HCT116 (cell line): ENCODE data around the gene ITIH4. TPM values are rescaled to one million over a fixed set of nuclear protein-coding genes. Genes with fewer than 3 reads are reported as not detected.

ENCODE experiments used
- ATAC-seq: fragments of 200-7000 bp; cut with Tn5 transposase; 2 replicates; pipeline ENCODE4 v1.9.1; 2020; ENCODE audit warnings: mild to moderate bottlenecking, moderate library complexity
- BruUV-seq: library from RNA; stranded (reverse); fragments of 400-500 nt; replicated peaks from 2 replicates; lab custom pipeline; 2021; lab: Mats Ljungman, UMichigan
- CTCF ChIA-PET: fragments of 300-600 bp; sonication (Branson Sonifier 250); formaldehyde crosslinking; loops from one replicate; lab custom pipeline; 2021; ENCODE audit warnings: antibody characterized with exemption; lab: Charles Lee
- POLR2A ChIA-PET: fragments of 300-600, 350-600 bp; sonication (Branson Sonifier 250); formaldehyde crosslinking; loops from one replicate; lab custom pipeline; 2021; ENCODE audit warnings: antibody characterized with exemption; lab: Charles Lee
- RAD21 ChIA-PET, 2 experiments: fragments of 300-600 bp; sonication (Branson Sonifier 250); formaldehyde crosslinking; loops; one replicate each; lab custom pipeline; 2023; ENCODE audit warnings: low total read pairs in 2 of 2; ENCODE audit not compliant: uncharacterized antibody in 2 of 2, unreplicated experiment in 2 of 2, low non-redundant PET in 1 of 2; lab: Charles Lee
- DNase-seq: peaks from one replicate; pipeline ENCODE4 v3.0.0-alpha.2; 2010; ENCODE audit warnings: low read depth, low spot score
- H2AFZ ChIP-seq: fragments of 200-600 bp; shearing (Covaris generic), sonication (generic); 2 replicates; pipeline ENCODE4 v1.6.1; 2017; ENCODE audit warnings: low read depth, mixed run types, mixed read lengths, antibody characterized with exemption, low read length; ENCODE audit not compliant: poor library complexity, severe bottlenecking
- H3K27ac ChIP-seq: 2 replicates; pipeline ENCODE4 v1.5.1; 2012; ENCODE audit warnings: low read depth, low read length
- H3K27me3 ChIP-seq: fragments of 200-600 bp; sonication (generic); 2 replicates; pipeline ENCODE4 v1.6.1; 2016; ENCODE audit warnings: mixed run types, low read length, mixed read lengths; ENCODE audit not compliant: insufficient read depth
- H3K36me3 ChIP-seq, 2 experiments: fragments of 200-500 bp in 1 of 2; fragments of 200-600 bp in 1 of 2; sonication (Bioruptor generic) in 1 of 2; sonication (generic) in 1 of 2; 2 replicates each; pipeline versions ENCODE4 v1.5.1 to v1.6.1; 2014 to 2016; ENCODE audit warnings: low read length in 2 of 2, inconsistent platforms in 1 of 2, mixed read lengths in 1 of 2, mixed run types in 1 of 2; ENCODE audit not compliant: insufficient read depth in 2 of 2, control insufficient read depth in 1 of 2
- H3K4me1 ChIP-seq, 2 experiments: fragments of 200-600 bp in 1 of 2; sonication (generic) in 1 of 2; 2 replicates each; pipeline versions ENCODE4 v1.5.1 to v1.6.1; 2012 to 2017; ENCODE audit warnings: low read length in 2 of 2, inconsistent platforms in 1 of 2, mild to moderate bottlenecking in 1 of 2, mixed read lengths in 1 of 2, mixed run types in 1 of 2, moderate library complexity in 1 of 2; ENCODE audit not compliant: insufficient read depth in 2 of 2, control insufficient read depth in 1 of 2
- H3K4me2 ChIP-seq: fragments of 200-600 bp; sonication (generic); 2 replicates; pipeline ENCODE4 v1.6.1; 2017; ENCODE audit warnings: mixed run types, low read length, mixed read lengths
- H3K4me3 ChIP-seq, 2 experiments: fragments of 200-600 bp in 1 of 2; sonication (generic) in 1 of 2; replicated peaks in 1 of 2; 2 replicates each; pipeline ENCODE4 v1.5.1; 2011 to 2016; ENCODE audit warnings: low read length in 2 of 2, control low read depth in 1 of 2, low read depth in 1 of 2, mild to moderate bottlenecking in 1 of 2, mixed read lengths in 1 of 2, mixed run types in 1 of 2
- H3K79me2 ChIP-seq: fragments of 200-600 bp; sonication (generic); 2 replicates; pipeline ENCODE4 v1.6.1; 2017; ENCODE audit warnings: mild to moderate bottlenecking, mixed run types, low read length, moderate library complexity, mixed read lengths; ENCODE audit not compliant: insufficient read depth
- H3K9ac ChIP-seq: fragments of 200-600 bp; sonication (generic); 2 replicates; pipeline ENCODE4 v1.6.1; 2016; ENCODE audit warnings: low read length, mixed read lengths
- H3K9me2 ChIP-seq: fragments of 200-600 bp; sonication (generic), shearing (Covaris generic); 2 replicates; pipeline ENCODE4 v1.6.1; 2017; ENCODE audit warnings: mixed run types, mild to moderate bottlenecking, moderate library complexity; ENCODE audit not compliant: insufficient read depth
- H3K9me3 ChIP-seq, 2 experiments: fragments of 200-500 bp in 1 of 2; fragments of 200-600 bp in 1 of 2; sonication (Bioruptor generic) in 1 of 2; sonication (generic) in 1 of 2; 2 replicates each; pipeline ENCODE4 v1.6.1; 2014 to 2017; ENCODE audit warnings: low read length in 2 of 2, mixed read lengths in 2 of 2, inconsistent platforms in 1 of 2, low read depth in 1 of 2, mild to moderate bottlenecking in 1 of 2, mixed run types in 1 of 2, moderate library complexity in 1 of 2; ENCODE audit not compliant: control insufficient read depth in 1 of 2, insufficient read depth in 1 of 2
- H4K20me1 ChIP-seq: fragments of 200-600 bp; sonication (generic), shearing (Covaris generic); 2 replicates; pipeline ENCODE4 v1.6.1; 2017; ENCODE audit warnings: mixed run types, mild to moderate bottlenecking, moderate library complexity; ENCODE audit not compliant: insufficient read depth
- CBX3 ChIP-seq: IDR thresholded peaks from 2 replicates; pipeline ENCODE4 v1.6.1; 2012; ENCODE audit warnings: low read depth
- CTCF ChIP-seq, 3 experiments: fragments of 200-600 bp in 1 of 3; sonication (generic) in 1 of 3; IDR thresholded peaks in 2 of 3; conservative IDR thresholded peaks in 1 of 3; 2 replicates each; pipeline ENCODE4 v1.5.1; 2012 to 2017; ENCODE audit warnings: low read depth in 2 of 3, low read length in 2 of 3, antibody characterized with exemption in 1 of 3, borderline replicate concordance in 1 of 3, control low read depth in 1 of 3, mild to moderate bottlenecking in 1 of 3, mixed read lengths in 1 of 3, mixed run types in 1 of 3, moderate library complexity in 1 of 3; ENCODE audit not compliant: insufficient read depth in 1 of 3
- ELF1 ChIP-seq: IDR thresholded peaks from 2 replicates; pipeline ENCODE4 v1.6.1; 2012; ENCODE audit warnings: low read depth, borderline replicate concordance
- MAX ChIP-seq: IDR thresholded peaks from 2 replicates; pipeline ENCODE4 v1.6.1; 2012
- SIN3A ChIP-seq: IDR thresholded peaks from 2 replicates; pipeline ENCODE4 v1.6.1; 2012; ENCODE audit warnings: low read depth
- ZBTB33 ChIP-seq: IDR thresholded peaks from 2 replicates; pipeline ENCODE4 v1.6.1; 2011; ENCODE audit warnings: mild to moderate bottlenecking, low read length, moderate library complexity; ENCODE audit not compliant: insufficient replicate concordance; ENCODE audit errors: extremely low read depth
- ZFX ChIP-seq: fragments of 450-650 bp; IDR thresholded peaks from 2 replicates; pipeline ENCODE4 v1.6.1; 2017
- ZNF274 ChIP-seq: fragments of 200-500 bp; sonication (Bioruptor generic); IDR thresholded peaks from 2 replicates; pipeline ENCODE4 v1.6.1; 2014; ENCODE audit warnings: mild to moderate bottlenecking, low read depth, low read length, inconsistent platforms
- intact Hi-C: fragments of 100-400 bp; cut with micrococcal nuclease; formaldehyde crosslinking; loops from 2 replicates; pipeline ENCODE4 v1.10.0; 2022
- total RNA-seq: library from RNA; stranded (reverse); gene quantifications from one replicate; pipeline ENCODE4 v1.2.1, GENCODE V29; 2021; ENCODE audit not compliant: unreplicated experiment

ITIH4 gene
- total RNA-seq, 1 experiment from 2014 or later = 4.1 TPM

GRCh38 chr3:52847241-52847640, 16.8 kb upstream of the ITIH4 start:
- Histone ChIP-seq H3K4me3 (no peak overlapping the region), H3K9me2 (no peaks in the 10 kb centered on the region), H3K27ac (no peak overlapping the region), H3K4me1 (no peaks in the 10 kb centered on the region)
- intact Hi-C loops = no loop called here
- ATAC-seq = no peak
- RAD21 ChIA-PET = no interaction called here
- no TSS peak for BruUV-seq
- no peak for TF ChIP-seq ELF1
- TF ChIP-seq MAX = no peak
- no peak for TF ChIP-seq CBX3
- no peak for TF ChIP-seq SIN3A
- TF ChIP-seq, all 23 proteins: peak for 0
- no peak overlapping the region for H3K9ac ChIP-seq
- peaks cover 0 to 4% of the 10 kb centered on the region in 2 experiments; a peak in 1 of 4 replicates for H3K36me3 ChIP-seq
- ChIA-PET POLR2A (no interaction called here), CTCF (no interaction called here)
- no peak overlapping the region for H3K4me2 ChIP-seq
- no peak overlapping the region for H2AFZ ChIP-seq
- no peaks in the 10 kb centered on the region for H4K20me1 ChIP-seq
- no peaks in the 10 kb centered on the region for H3K27me3 ChIP-seq
- no peaks in the 10 kb centered on the region for H3K9me3 ChIP-seq
- no peaks in the 10 kb centered on the region for H3K79me2 ChIP-seq
- no peak for DNase-seq

- Histone ChIP-seq H3K79me2 (no peaks in the 10 kb centered on the region), H3K27ac (no peak overlapping the region), H3K9me3 (no peaks in the 10 kb centered on the region), H3K4me3 (no peak overlapping the region), H3K9ac (no peak overlapping the region), H3K27me3 (no peaks in the 10 kb centered on the region), H2AFZ (no peak overlapping the region), H3K4me1 (no peaks in the 10 kb centered on the region), H3K36me3 (0 out of 4 replicates have a peak, but pooled peaks cover 0 to under 1% of the 10 kb centered on the region in 2 experiments), H3K9me2 (no peaks in the 10 kb centered on the region), H3K4me2 (no peak overlapping the region), H4K20me1 (no peaks in the 10 kb centered on the region)
- ATAC-seq (no peak), DNase-seq (no peak)
- BruUV-seq = no TSS peak
- ChIA-PET CTCF (no interaction called here), POLR2A (no interaction called here), RAD21 (no interaction called here)
- TF ChIP-seq MAX (no peak), CBX3 (no peak), ZBTB33 (no peak), ZNF274 (no peak), ELF1 (no peak), ZFX (no peak), CTCF (IDR thresholded peaks at IDR 0.05 in 2 of 3, conservative IDR thresholded peaks at IDR 0.05 in 1 of 3; ENCODE audit: borderline replicate concordance in 1 of 3, insufficient read depth in 1 of 3, low read depth in 2 of 3, low read length in 2 of 3) (no peak)
- intact Hi-C loops = no loop called here
These were observed 16.0 kb upstream of the ITIH4 start for GRCh38 chr3:52846432-52846965.
